ENCODE measurements around the gene LDAH. TPM values are rescaled to one million over a fixed set of nuclear protein-coding genes. Genes with fewer than 3 reads are reported as not detected.

Gene LDAH
- total and polyA plus RNA-seq, 10 of the 15 experiments (the other 5 are each of a cell fraction or from before 2014, with no cell fraction given) = 17.9 to 44.7 (median 30.0) TPM

- TF ChIP-seq MAX (IDR thresholded peaks at IDR 0.05; ENCODE audit: low read depth, low read length) = peak; percentile 93
- TF ChIP-seq TCF12 (IDR thresholded peaks at IDR 0.05; ENCODE audit: low read depth, low read length) = no peak; the same call in none of the 2 replicates
- TF ChIP-seq ATF2 (IDR thresholded peaks at IDR 0.05; ENCODE audit: low read length) = no peak
- peak; percentile 80; the same call in 1 of the 2 replicates for TF ChIP-seq SMAD5 (IDR thresholded peaks at IDR 0.05; ENCODE audit: low read depth)
- peak; percentile 86 for TF ChIP-seq RELB (IDR thresholded peaks at IDR 0.05; ENCODE audit: low read depth)
- 0 out of 2 replicates have a peak, but pooled peaks have one; percentile 34 for TF ChIP-seq RUNX3 (IDR thresholded peaks at IDR 0.05; ENCODE audit: low read length)
- no peak for TF ChIP-seq CEBPZ (IDR thresholded peaks at IDR 0.05; ENCODE audit: low read depth, low read length)
- TF ChIP-seq CREM (IDR thresholded peaks at IDR 0.05; ENCODE audit: low read depth) = peak; percentile 100
- 0 out of 4 replicates have a peak, but pooled peaks of 1 of the 2 experiments have one; percentile 20 for TF ChIP-seq EP300 (IDR thresholded peaks at IDR 0.05; ENCODE audit: borderline replicate concordance in 1 of 2, control insufficient read depth in 1 of 2, low read depth in 2 of 2, low read length in 2 of 2)
- peak; percentile 95 for TF ChIP-seq ATF3 (IDR thresholded peaks at IDR 0.05; ENCODE audit: borderline replicate concordance, extremely low read depth, low read depth, low read length)
- TF ChIP-seq ETV6 (conservative IDR thresholded peaks at IDR 0.05 in 1 of 2, IDR thresholded peaks at IDR 0.05 in 1 of 2; ENCODE audit: borderline replicate concordance in 1 of 2, low read depth in 1 of 2) = 0 out of 4 replicates have a peak, but pooled peaks of 1 of the 2 experiments have one; percentile 5
- 0 out of 2 replicates have a peak, but pooled peaks have one; percentile 23 for TF ChIP-seq ZBTB4 (CRISPR knock-in tag; IDR thresholded peaks at IDR 0.05)
- peak; percentile 87; the same call in 1 of the 2 replicates for TF ChIP-seq TAF1 (IDR thresholded peaks at IDR 0.05; ENCODE audit: borderline replicate concordance, low read depth, low read length)
- 0 out of 2 replicates have a peak, but pooled peaks have one; percentile 41 for TF ChIP-seq ZNF217 (IDR thresholded peaks at IDR 0.05)
- peak; percentile 21 for TF ChIP-seq SMAD1 (IDR thresholded peaks at IDR 0.05; ENCODE audit: low read depth, partially characterized antibody)
- TF ChIP-seq YY1 (IDR thresholded peaks at IDR 0.05; ENCODE audit: low read depth, low read length) = peak; percentile 74
These were observed at the start of gene LDAH (continued) for GRCh38 chr2:20822535-20823490.

Data from GM12878 (cell line).